ENCODE results near the gene MAML2.
"Not testable (repeated sequence)": the region's sequence is repeated elsewhere in the genome, so short reads cannot be mapped to it uniquely, and the experiment has no call there.

Gene MAML2

DNA sequence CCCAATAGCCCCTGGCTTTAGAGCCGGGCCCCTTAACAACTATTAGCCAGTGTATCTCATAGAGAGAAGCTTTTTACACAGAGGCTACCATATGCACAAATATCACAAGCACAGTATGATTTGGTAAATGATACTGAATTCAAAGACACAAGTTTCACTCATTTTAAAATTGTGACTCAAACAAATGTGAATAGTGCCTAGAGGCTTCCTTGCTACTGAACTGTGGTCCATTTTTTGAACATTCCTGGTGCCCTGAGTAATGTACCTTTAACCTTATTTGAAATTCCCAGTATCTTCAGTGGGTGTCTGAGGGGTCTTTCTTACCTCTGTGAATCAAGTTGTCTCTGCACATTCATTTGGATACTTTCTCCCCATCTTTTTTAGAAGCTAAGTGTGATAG is 156.2 kb downstream of the MAML2 start:
- DNase-seq (ENCODE audit: low read depth) = no peak

DNA sequence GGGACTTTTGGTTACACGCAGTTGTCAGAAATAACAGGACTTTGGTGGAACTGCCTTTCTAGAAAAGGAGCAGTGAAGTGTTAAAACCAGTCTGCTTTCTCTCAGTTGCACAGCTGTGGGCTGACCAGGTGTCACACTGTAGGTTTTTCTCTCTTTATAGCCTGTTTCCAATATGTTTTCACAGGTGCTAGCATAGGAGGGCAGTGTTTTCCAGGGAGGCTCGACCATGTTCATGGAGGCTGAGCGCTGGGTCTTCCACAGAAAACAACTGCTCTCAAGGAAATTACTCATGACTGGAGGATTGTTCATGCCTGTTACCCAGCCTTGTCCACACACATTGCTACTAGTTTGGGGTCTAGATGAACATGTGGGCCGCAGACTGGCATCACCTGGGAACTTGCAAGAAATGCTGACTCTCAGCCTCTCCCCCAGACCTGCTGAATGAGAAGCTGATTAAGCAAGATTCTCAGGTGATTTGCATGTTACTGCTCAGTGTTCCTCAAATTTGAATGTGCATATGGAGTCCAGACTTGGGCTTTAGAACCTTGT is 157.7 kb downstream of the MAML2 start:
- no peak for DNase-seq (ENCODE audit: low read depth)

DNA sequence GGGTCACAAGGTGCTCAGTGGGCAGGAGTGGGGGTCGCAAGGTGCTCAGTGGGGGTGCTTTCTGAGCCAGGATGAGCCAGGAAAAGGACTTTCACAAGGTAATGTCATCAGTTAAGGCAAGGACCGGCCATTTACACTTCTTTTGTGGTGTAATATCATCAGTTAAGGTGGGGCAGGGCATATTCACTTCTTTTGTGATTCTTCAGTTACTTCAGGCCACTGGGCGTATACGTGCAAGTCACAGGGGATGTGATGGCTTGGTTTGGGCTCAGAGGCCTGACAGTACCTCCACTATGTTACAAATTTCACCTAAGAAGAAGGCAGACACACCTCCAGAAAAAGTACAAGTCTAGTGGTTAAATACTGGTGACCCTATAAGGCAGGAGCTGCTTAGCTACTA is 162.1 kb downstream of the MAML2 start:
- DNase-seq (ENCODE audit: low read depth) = not testable (repeated sequence)

DNA sequence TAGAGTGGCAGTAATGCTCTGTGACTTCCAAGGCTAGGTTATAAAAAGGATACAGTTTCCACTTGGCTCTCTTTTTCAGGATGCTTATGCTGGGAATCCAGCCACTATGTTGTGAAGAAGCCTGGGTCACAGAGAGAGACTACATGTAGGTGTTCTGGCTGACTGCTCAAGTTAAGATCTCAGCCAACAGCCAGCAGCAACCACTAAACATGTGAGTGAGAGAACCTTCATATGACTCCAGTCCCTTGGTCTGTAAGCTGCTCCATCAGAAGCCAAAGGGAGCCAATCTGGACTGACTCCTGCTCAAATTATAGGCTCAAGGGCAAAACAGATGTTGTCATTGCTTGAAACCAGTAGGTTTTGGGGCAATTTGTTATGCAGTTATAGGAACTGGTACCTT is 162.7 kb downstream of the MAML2 start:
- no peak for DNase-seq (ENCODE audit: low read depth)

DNA sequence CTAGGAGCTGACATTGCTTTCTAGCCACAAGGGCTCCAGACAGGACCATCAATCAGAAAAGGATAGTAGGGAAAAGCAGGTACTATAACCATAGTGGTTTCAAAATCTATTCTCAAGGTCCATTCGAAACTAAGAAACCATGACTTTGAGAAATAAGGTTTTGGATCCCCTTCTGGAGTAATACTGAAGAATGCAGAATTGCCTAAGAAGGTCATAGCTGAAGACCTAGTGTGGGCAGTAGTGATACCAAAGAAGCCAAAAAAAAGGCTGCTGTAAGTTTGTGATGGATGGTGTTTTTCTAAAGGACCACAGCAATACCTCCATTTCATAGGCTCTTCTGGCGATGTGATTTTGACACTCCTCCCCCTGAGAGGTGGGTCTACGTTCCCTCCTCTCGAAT is 163.1 kb downstream of the MAML2 start:
- no peak for DNase-seq (ENCODE audit: low read depth)

DNA sequence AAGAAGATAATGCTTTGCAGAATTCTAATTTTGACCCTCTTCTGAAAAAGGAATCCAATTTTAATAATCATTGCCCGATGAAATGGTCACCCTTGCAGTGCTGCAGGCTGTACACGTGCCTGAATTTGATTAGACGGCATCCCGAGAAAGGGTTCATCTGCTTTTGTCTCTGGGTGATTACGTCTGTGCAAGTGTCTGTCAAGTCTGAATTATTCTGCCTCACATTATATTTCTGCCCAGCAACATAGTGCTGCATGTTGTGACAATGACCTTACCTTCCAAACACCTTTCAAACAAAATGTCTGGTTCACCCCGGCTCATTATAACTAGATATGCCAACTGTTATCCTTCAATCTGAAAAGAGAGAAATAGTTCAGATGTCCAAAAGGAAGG is 164.1 kb downstream of the MAML2 start:
- DNase-seq (ENCODE audit: low read depth) = no peak

DNA sequence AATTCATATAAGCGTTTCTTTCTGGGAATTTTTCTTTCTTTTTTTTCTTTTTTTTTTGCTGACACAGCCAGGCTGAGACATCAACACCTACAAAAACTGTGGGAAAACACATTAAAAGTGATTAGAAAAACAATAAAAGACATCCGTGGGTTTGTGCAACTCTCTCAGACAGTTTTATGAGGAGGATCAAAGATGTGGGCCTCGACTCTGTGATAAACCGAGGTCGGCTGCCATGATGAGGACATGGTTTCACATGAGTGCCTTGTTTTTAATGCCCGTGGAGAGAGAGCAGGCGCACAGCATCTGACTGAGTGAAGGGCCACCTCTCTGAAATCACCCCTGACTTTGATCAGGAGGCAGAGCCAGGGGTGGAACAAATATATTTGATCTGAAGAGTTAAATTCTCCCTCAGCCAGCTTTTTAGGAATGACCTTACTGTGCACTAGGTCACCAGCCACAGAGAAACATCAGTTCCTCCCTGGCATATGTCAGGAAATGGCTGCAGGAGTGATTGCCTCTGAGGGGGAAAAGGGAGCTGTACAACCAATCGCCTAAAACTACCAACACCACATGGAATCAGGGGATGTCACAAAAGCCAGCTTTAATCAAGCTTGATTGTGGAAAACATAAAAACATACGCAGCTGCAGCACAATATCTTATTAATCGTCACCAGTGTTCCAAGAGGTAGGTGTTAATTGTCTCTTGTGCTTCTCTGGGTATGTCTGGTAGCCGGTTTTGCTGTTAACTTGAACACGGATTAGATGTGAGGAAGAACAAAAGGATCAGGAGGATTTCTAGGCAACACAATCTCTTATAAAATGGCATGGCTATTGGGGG is 164.7 kb downstream of the MAML2 start:
- DNase-seq (ENCODE audit: low read depth) = no peak

DNA sequence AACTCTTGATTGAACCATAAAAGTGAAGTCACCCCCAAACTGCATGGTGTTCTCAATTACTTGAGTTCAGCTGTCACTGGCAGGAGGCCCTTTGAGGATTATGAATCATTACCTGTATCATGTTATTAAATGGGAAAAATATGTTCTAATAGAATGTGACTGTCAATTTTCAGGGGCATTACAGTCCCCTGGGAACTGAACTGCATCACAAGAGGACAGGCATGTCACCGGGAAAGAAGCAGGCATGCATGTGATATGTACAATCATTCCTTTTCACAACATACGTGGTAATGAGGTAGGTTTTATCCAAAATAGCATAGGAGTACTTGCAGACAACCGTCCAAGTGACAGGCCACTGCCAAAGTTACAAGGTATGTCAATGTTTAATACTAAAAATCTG is 165.8 kb downstream of the MAML2 start:
- no peak for DNase-seq (ENCODE audit: low read depth)

DNA sequence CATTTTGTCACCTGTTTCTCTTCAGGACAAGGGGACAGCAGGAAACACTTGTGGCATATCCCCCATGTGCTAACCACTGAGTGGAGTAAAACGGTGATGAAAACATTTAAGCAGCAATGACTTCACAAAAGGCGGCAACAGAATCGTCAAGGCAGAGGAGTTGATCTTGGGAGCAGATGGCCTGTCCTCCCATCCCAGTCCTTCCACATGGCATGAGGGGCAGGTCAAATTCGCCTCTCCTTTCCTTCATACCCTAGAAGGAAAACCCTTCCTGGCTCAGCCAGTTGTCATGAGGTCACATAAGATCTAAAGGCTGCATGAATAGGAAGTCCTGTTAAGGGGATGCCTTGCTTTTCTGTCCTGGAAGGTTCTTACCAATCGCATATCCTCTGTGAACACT is 169.1 kb downstream of the MAML2 start:
- no peak for DNase-seq (ENCODE audit: low read depth)

DNA sequence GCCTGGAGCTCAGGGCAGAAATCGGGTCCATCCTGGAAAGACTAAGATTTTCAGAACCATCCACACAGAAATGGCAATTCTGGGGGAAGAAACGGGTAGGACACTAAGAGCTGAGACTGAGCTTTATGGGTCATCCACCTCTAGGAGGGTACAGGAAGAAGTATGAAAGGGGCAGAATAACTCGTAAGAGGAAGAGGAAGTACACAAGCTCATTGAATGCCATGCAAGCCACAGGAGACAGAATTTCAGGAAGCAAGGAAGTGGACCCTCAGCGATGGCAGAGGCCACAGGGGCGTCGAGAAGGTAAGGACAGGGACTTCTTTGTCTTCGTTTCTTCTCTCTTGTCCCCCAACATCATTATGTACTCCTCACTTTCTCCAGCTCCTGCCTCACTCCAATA is 169.6 kb downstream of the MAML2 start:
- DNase-seq (ENCODE audit: low read depth) = no peak

DNA sequence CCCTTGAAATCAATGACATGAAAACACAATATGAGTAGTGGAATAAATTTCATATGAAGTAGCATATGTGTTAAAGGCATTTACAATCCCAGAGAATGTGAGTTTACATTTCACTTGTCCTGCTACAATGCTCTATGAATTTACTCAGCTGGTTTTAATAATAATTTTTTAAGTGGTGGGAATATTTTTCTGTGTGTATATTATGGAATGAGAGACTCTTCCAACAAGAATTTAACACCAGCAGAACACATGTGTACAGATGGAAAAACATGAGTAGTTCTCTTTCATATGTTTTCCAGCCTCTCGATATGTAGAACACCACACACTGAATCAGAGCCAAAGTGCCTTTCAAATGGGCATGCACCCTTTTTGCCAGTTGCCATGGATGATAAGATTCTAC is 170.4 kb downstream of the MAML2 start:
- DNase-seq (ENCODE audit: low read depth) = no peak

DNA sequence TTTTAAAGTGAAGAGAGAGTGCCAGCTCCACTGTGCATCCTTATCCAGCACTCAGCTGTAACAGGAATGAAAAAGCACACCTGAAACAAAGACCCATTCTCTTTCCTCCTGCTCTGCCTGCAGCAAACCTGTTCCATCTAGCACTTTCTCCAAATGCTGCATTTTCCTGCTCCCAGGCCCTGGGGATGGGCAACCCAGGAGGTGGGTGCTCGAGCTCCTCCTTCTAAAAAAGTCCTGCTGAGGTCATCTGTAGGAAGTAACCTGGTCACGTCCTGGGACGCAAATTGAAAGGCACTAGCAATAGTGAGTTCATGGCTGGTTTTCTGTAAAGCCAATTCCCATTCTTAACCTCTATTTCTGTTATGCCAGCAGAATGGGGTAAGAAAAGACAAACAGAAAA is 173.7 kb downstream of the MAML2 start:
- DNase-seq (ENCODE audit: low read depth) = no peak

DNA sequence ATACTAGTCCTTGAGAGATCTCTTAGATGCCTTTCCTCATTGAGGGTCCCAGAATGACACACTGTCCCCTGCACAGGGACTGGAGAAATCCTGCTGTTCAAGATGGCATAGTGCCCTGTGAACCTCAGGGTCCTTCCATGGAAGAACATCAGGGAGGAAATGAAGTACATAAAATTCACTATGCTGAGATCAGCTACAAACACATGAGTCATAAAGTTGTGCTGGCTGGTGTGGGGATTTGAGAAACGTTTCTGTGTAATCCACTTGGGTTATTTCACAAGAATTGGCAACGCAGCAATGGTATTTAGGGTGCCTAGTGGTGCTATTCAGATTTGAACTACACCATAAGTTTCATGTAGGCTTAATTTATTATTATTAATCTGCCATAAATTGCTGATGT is 174.4 kb downstream of the MAML2 start:
- DNase-seq (ENCODE audit: low read depth) = peak; percentile 76

DNA sequence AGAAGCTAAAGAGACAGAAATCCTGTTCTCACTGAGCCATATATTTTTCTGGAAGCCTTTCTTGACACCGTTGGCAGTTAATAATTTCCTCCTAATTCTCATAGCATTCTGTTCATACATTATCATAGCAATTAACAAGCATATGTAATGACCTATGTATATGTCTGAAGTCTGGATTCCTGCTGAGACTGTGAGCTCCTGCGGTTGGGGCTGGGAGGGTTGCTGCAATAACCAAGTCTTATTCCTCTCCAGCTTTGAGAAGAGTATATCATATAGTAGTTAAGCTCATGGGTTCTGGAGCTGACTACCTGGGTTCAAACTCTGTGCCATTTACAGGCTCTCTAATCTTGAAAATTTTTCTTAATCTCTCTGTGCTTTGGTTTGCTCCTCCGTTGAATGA is 175.2 kb downstream of the MAML2 start:
- no peak for DNase-seq (ENCODE audit: low read depth)

DNA sequence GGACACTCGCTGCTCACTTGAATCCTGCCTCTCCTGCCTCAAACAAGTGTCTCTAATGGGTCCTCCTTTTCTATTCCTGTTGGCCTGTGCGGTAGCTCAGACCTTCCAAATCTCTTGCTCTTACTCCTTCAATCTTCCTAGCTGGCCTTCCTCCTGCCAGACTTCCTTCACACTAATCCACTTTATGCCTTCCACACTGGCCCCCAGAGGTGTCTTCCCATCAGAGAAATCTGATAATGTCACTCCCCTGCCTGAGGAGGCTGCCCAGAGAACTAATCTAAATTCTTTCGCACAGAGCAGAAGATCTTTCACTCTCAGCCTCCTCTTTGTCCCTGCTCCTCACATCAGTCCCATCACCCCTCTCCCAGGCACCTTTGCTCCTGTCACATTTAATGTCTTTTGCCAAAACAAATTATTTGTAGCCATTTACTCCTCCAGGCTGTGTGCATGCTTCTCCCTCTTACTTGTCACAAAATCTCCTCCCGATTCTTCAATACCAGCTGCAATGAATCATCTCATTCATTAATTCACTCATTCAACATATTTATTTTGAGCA is 175.7 kb downstream of the MAML2 start:
- DNase-seq (ENCODE audit: low read depth) = no peak

DNA sequence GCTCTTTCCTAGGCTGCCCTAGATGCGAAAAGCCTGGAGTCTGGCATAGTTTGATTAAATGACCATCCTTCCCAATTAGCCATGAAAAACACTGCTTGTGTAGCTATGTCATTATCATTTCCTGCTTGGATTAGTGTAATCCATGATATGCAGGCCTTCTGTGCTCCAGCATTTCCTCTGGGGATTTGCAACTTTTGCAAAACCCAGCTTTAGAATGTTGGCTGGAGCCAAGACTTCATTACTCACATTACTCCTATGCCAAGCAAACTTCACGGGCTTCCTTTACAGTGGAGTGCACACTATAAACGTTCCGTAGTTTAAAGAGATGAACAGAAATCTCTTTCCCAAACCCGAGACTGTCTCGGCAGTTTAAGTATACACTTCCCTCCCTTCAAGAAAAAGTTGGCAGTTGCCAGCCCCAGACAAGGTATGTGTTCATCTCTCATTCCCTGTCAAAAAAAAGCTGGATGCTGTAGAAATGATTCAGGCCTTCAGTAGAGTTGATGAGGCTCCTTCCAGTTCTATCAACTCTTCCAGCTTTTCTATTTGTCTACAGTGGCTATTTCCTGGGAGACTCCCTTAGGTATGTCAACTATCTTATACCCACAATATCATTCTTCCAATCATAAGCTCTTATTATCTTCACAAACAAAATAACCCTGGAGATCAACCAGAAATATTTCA is 180.0 kb downstream of the MAML2 start:
- peak; percentile 89 for DNase-seq (ENCODE audit: low read depth)

DNA sequence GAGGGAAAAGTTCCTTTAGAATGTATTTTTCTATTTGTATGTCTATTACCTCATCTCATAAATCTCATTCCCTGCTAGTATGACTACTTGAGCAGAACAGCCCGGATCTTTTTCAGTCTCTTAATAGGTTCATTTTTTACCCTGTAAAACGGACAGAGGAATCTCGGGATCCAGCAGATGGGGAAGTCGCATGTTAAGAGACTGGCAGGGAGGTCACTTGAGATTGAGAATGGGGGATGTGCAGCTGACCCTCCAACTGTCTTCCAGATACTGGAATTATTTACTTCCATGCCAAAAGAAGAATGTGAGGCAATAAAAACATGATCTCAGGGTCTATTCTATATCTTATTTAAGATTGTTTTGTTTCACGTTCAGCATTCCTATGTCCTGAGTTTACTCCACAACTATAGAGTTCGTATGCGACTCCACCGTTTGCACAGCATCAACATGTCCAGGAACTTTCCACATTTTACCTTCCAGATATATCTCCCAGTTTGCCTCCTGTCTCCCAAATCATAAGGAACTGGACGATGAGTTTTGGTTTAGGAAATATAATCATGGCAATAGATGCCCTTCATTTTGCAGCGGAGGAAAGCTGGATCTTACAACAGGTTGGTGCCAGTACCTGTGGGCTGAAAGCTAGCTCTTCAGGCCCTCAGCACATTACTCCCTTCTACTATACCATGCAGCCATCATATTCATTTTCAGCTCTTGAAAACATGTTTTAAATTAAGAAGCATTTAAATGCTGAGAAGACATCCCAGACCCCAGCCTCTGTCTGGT is 181.5 kb downstream of the MAML2 start:
- no peak for DNase-seq (ENCODE audit: low read depth)

DNA sequence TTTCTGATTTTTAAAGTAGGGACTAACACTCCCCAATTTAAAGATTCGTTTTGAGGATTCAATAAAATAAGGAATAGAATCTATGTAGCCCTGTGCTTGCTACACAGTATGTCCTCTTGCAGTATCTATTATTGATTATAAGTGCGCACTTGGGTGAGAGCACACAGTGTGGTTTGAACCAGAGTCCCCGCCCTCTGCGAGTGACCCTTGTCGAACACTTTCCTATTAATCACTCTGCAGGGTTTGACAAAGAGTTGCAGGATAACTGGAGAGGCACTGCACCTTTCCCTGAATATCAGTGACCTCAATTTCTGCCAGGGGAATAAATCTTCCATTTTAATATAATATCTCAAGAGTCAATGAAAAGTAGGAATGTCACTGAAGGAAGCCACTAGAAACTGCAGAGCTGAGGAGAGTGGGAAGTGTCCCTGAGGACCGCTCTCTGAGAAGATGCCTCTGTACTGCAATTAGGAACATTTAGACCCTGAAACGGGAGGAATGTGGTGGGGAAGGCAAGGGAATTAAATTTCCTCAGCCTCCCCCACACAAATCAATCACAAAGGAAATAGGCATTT is 182.2 kb downstream of the MAML2 start:
- no peak for DNase-seq (ENCODE audit: low read depth)

DNA sequence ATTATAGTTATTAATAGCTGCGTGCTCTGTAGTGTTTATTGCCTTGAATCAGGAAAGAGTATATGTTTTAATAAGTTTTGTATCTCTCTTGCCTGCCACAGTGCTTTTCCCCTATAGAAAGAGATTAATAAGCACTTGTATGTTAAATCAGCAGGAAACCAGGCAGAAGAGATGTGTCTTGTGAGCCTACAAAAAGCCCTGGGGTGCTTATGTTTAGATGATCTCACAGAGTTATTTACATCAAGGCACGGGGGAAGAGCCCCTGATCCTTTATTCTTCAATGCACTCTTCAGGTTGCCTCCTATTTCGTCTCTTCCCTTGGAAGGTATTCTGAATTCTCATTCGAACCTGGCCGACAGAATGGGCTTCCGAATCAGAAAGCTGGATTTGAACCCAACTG is 183.0 kb downstream of the MAML2 start:
- no peak for DNase-seq (ENCODE audit: low read depth)

DNA sequence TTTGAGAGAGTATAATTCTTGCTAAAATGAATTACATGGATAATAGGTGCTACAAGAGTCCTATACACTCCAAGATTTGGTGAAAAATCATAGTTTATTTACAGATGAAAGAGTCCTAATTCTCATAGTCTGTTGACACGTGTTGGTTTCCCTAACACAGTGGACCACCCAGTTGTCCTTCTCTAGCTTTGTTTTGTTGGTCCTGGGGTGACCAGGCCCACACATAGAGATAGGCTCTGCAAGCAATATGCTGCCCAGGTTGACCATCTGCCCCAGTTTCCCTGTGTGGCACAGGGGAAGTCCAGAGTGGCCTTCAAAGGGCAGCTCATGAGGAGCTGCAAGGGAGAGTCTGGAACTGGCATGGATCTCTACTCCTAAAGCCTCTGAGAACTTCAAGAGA is 184.9 kb downstream of the MAML2 start:
- DNase-seq (ENCODE audit: low read depth) = no peak

DNA sequence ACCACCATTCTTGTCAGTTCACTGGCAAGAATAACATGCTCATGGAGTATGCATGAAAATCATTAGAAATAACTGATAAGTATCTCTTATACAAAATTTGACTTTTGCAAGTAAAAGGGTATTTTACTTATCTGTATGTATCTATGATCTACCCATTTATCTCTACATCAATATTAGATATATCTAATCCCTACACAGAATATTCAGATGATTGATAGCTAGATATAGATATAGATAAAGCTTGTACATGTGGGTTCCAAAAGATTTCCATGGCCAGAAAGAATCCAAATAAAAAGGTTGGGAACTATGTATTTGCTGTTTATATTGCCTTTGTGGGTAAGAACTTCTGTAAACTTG is 185.5 kb downstream of the MAML2 start:
- no peak for DNase-seq (ENCODE audit: low read depth)

DNA sequence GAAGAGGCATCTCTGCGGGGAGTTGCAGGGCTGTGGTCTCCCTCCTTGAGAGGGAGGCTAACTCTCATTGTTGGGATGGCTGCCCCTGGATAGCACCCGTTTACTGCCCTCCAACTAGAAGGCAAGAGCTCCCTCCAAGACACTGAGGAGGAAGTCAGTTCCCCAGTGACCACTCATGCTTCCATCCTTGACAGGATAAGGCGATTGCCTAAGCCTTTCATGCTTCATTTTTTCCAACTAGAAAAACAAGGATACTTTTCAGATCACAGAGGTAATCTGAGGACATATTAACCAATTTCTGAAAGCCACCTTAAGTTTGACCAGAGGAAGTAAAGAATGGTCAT is 186.6 kb downstream of the MAML2 start:
- no peak for DNase-seq (ENCODE audit: low read depth)

All from HS-5 (cell line).